Endothelial cell of umbilical vein (primary cell): ENCODE measurements around the gene ITGAX. TPM values are rescaled to one million over a fixed set of nuclear protein-coding genes. Genes with fewer than 3 reads are reported as not detected.

Source experiments
- BruUV-seq: library from RNA; stranded (reverse); fragments of 400-500 nt; replicated peaks from 2 replicates; lab custom pipeline; 2021; lab: Mats Ljungman, UMichigan
- CTCF ChIA-PET: fragments of 300-600, 350-600 bp; sonication (Branson Sonifier 250); formaldehyde crosslinking; loops from one replicate; lab custom pipeline; 2021; ENCODE audit warnings: antibody characterized with exemption, inconsistent platforms; lab: Charles Lee
- POLR2A ChIA-PET: fragments of 300-600, 350-600 bp; sonication (Branson Sonifier 250); formaldehyde crosslinking; loops from one replicate; lab custom pipeline; 2021; ENCODE audit warnings: antibody characterized with exemption, inconsistent platforms; lab: Charles Lee
- DNase-seq: peaks from one replicate; pipeline ENCODE4 v3.0.0-alpha.2; 2011; ENCODE audit warnings: low read depth, low spot score
- FAIRE-seq: peaks from 2 replicates; lab custom pipeline; 2011; peaks lifted over from hg19 to GRCh38; lab: Jason Lieb, UNC
- H2AFZ ChIP-seq: 2 replicates; pipeline ENCODE4 v1.6.0; 2012; ENCODE audit warnings: low read depth, low read length, control low read depth, inconsistent platforms
- H3K27ac ChIP-seq: 2 replicates; pipeline ENCODE4 v1.5.1; 2011; ENCODE audit warnings: low read depth, mild to moderate bottlenecking, control low read depth, low read length, moderate library complexity; ENCODE audit not compliant: insufficient read depth
- H3K27me3 ChIP-seq, 2 experiments: 2 replicates each; pipeline versions ENCODE4 v1.6.0 to v1.6.1; 2011; ENCODE audit warnings: low read length in 2 of 2, mixed read lengths in 1 of 2; ENCODE audit not compliant: control insufficient read depth in 2 of 2, insufficient read depth in 2 of 2
- H3K36me3 ChIP-seq, 2 experiments: 2 replicates in 1 of 2; 3 replicates in 1 of 2; pipeline ENCODE4 v1.5.1; 2011; ENCODE audit warnings: low read length in 2 of 2, mild to moderate bottlenecking in 1 of 2, moderate library complexity in 1 of 2; ENCODE audit not compliant: control insufficient read depth in 2 of 2, insufficient read depth in 2 of 2; ENCODE audit errors: extremely low read depth in 1 of 2
- H3K4me1 ChIP-seq: 3 replicates; pipeline ENCODE4 v1.5.1; 2011; ENCODE audit warnings: mild to moderate bottlenecking, low read length; ENCODE audit not compliant: control insufficient read depth, insufficient read depth; ENCODE audit errors: extremely low read depth
- H3K4me2 ChIP-seq: 2 replicates; pipeline ENCODE4 v1.6.1; 2011; ENCODE audit warnings: low read length, control low read depth, mixed read lengths; ENCODE audit not compliant: insufficient read depth
- H3K4me3 ChIP-seq, 3 experiments: fragments of 200-600 bp in 1 of 3; sonication (generic), shearing (Covaris generic) in 1 of 3; replicated peaks in 1 of 3; 2 replicates each; pipeline ENCODE4 v1.5.1; 2011 to 2016; ENCODE audit warnings: control low read depth in 3 of 3, low read length in 3 of 3, mild to moderate bottlenecking in 2 of 3, inconsistent platforms in 1 of 3, low read depth in 1 of 3, moderate library complexity in 1 of 3; ENCODE audit not compliant: insufficient read depth in 1 of 3
- H3K79me2 ChIP-seq: 2 replicates; pipeline ENCODE4 v1.6.0; 2012; ENCODE audit warnings: low read length, inconsistent platforms; ENCODE audit not compliant: control insufficient read depth, insufficient read depth
- H3K9ac ChIP-seq: replicated peaks from 2 replicates; pipeline ENCODE3; 2011; ENCODE audit warnings: low read length, control low read depth; ENCODE audit not compliant: insufficient read depth; ENCODE audit errors: extremely low read depth
- H3K9me1 ChIP-seq: replicated peaks from 3 replicates; pipeline ENCODE4 v1.6.0; 2011; ENCODE audit warnings: mild to moderate bottlenecking, low read length; ENCODE audit not compliant: control insufficient read depth, insufficient read depth; ENCODE audit errors: extremely low read depth
- H3K9me3 ChIP-seq: replicated peaks from 2 replicates; pipeline ENCODE4 v1.5.1; 2012; ENCODE audit warnings: low read length, inconsistent platforms; ENCODE audit not compliant: control insufficient read depth, insufficient read depth
- H4K20me1 ChIP-seq: replicated peaks from 2 replicates; pipeline ENCODE3; 2011; ENCODE audit warnings: mild to moderate bottlenecking, low read length; ENCODE audit not compliant: control insufficient read depth, insufficient read depth; ENCODE audit errors: extremely low read depth
- CTCF ChIP-seq, 2 donors: IDR thresholded peaks; 1 replicate in 1 of 2; 2 replicates in 1 of 2; pipeline ENCODE4 v1.5.1; 2011; ENCODE audit warnings: low read length in 2 of 2, mild to moderate bottlenecking in 2 of 2, moderate library complexity in 2 of 2, control low read depth in 1 of 2, inconsistent platforms in 1 of 2, low read depth in 1 of 2; ENCODE audit not compliant: insufficient read depth in 1 of 2; ENCODE audit errors: extremely low read depth in 1 of 2
- EZH2 ChIP-seq: IDR thresholded peaks from 2 replicates; pipeline ENCODE4 v1.6.1; 2012; ENCODE audit warnings: borderline replicate concordance, low read depth, mild to moderate bottlenecking, moderate library complexity, low read length, inconsistent platforms; ENCODE audit not compliant: severe bottlenecking
- FOS ChIP-seq: IDR thresholded peaks from 2 replicates; pipeline ENCODE4 v1.6.1; 2011; ENCODE audit warnings: mild to moderate bottlenecking, low read length, moderate library complexity, borderline replicate concordance; ENCODE audit not compliant: insufficient read depth
- GATA2 ChIP-seq: IDR thresholded peaks from 2 replicates; pipeline ENCODE4 v1.7.0; 2011; ENCODE audit warnings: low read depth, mild to moderate bottlenecking, moderate library complexity, mixed read lengths, low read length; ENCODE audit not compliant: insufficient read length, insufficient read depth
- JUN ChIP-seq: IDR thresholded peaks from 2 replicates; pipeline ENCODE4 v1.6.1; 2011; ENCODE audit warnings: borderline replicate concordance, low read depth; ENCODE audit not compliant: insufficient read length, insufficient read depth
- MAX ChIP-seq: IDR thresholded peaks from 2 replicates; pipeline ENCODE4 v1.6.1; 2011; ENCODE audit not compliant: insufficient read depth, insufficient read length
- MYC ChIP-seq: IDR thresholded peaks from one replicate; pipeline ENCODE4 v1.6.1; 2011; ENCODE audit warnings: mild to moderate bottlenecking, low read depth, low read length
- POLR2A ChIP-seq: IDR thresholded peaks from 2 replicates; pipeline ENCODE4 v1.6.1; 2012; ENCODE audit warnings: low read depth, mild to moderate bottlenecking, control low read depth, low read length
- POLR2AphosphoS5 ChIP-seq: IDR thresholded peaks from 2 replicates; pipeline ENCODE4 v1.6.1; 2012; ENCODE audit warnings: low read depth, mild to moderate bottlenecking, control low read depth, low read length, moderate library complexity; ENCODE audit not compliant: insufficient read depth
- dilution Hi-C: fragments of 300-500 bp; cut with MboI; formaldehyde crosslinking; loops from one replicate; pipeline ENCODE4 v1.15.0; 2019; ENCODE audit warnings: low sequenced_read_pairs; ENCODE audit not compliant: extremely low pct_ligation_motif_present
- intact Hi-C: fragments of 100-400 bp; cut with micrococcal nuclease; formaldehyde crosslinking; loops from one replicate; pipeline ENCODE4 v1.10.0; 2022
- polyA plus RNA-seq, 4 experiments: library from polyadenylated mRNA; depleted of rRNA in 3 of 4; stranded (reverse) in 3 of 4; unstranded in 1 of 4; fragments of >200 nt; gene quantifications; 2 replicates each; pipeline versions ENCODE4 v1.2.1 to v1.2.3, GENCODE V29; 2011 to 2012; ENCODE audit warnings: missing spikeins in 1 of 4
- total RNA-seq: library from RNA; stranded (reverse); gene quantifications from 2 replicates; pipeline ENCODE4 v1.2.3, GENCODE V29; 2021

Gene ITGAX
- total and polyA plus RNA-seq, 2 donors (not counting 3 experiments of a cell fraction or from before 2014, with no cell fraction given): 0.18 to 1.4 TPM

GRCh38 chr16:31348579-31348978 is 6.4 kb upstream of the ITGAX start:
- H3K4me2 ChIP-seq: no peak overlapping the region
- no peak for TF ChIP-seq MYC
- no peak for TF ChIP-seq POLR2AphosphoS5
- TF ChIP-seq MAX: no peak
- TF ChIP-seq FOS: no peak
- TF ChIP-seq EZH2: no peak
- TF ChIP-seq JUN: no peak
- no peak for TF ChIP-seq CTCF (IDR thresholded peaks at IDR 0.05; ENCODE audit: extremely low read depth in 1 of 2, insufficient read depth in 1 of 2, low read depth in 1 of 2, low read length in 2 of 2)
- no peak for TF ChIP-seq POLR2A
- no peak for TF ChIP-seq GATA2
- no TSS peak for BruUV-seq
- no peak for DNase-seq
- POLR2A ChIA-PET: no interaction called here
- intact Hi-C loops: no loop called here
- H3K27ac ChIP-seq: no peak overlapping the region
- no peak overlapping the region for H3K9ac ChIP-seq
- dilution Hi-C loops: no loop called here
- no peaks in the 10 kb centered on the region for H3K27me3 ChIP-seq
- no peak overlapping the region for H2AFZ ChIP-seq
- no peaks in the 10 kb centered on the region for H4K20me1 ChIP-seq
- H3K79me2 ChIP-seq: no peaks in the 10 kb centered on the region
- H3K4me3 ChIP-seq: no peak overlapping the region
- no peaks in the 10 kb centered on the region for H3K9me3 ChIP-seq
- FAIRE-seq: no peak
- CTCF ChIA-PET: interaction anchor here (0.7 kb wide), 1 partner anchor 34 kb away, joined by 3 read pairs; no protein-coding TSS in a partner anchor
- H3K36me3 ChIP-seq: no peaks in the 10 kb centered on the region
- H3K9me1 ChIP-seq: no peaks in the 10 kb centered on the region
- no peaks in the 10 kb centered on the region for H3K4me1 ChIP-seq
